Urothelium cell line (cell line): ENCODE measurements around the gene ATG10.
"Not testable (repeated sequence)": the region's sequence is repeated elsewhere in the genome, so short reads cannot be mapped to it uniquely, and the experiment has no call there.

Source experiments
- DNase-seq: peaks from one replicate; pipeline ENCODE4 v3.0.0; 2011; ENCODE audit warnings: low spot score, mixed read lengths
- FAIRE-seq: peaks from 2 replicates; lab custom pipeline; 2011; peaks lifted over from hg19 to GRCh38; lab: Jason Lieb, UNC

ATG10 gene

GRCh38 chr5:82045554-82046275 lies 73.9 kb downstream of the ATG10 start:
- FAIRE-seq (no peak), DNase-seq (no peak)

- DNase-seq (no peak), FAIRE-seq (no peak)
These were observed 74.4 kb downstream of the ATG10 start for GRCh38 chr5:82046276-82046647.

- no peak for FAIRE-seq
- DNase-seq = no peak
These were observed 79.1 kb downstream of the ATG10 start for GRCh38 chr5:82050955-82051354.

GRCh38 chr5:82054004-82054710 lies 82.3 kb downstream of the ATG10 start:
- DNase-seq (no peak), FAIRE-seq (no peak)

GRCh38 chr5:82057051-82057450 lies 85.2 kb downstream of the ATG10 start:
- DNase-seq (no peak), FAIRE-seq (no peak)

- no peak for DNase-seq
- no peak for FAIRE-seq
These were observed 86.9 kb downstream of the ATG10 start for GRCh38 chr5:82058710-82059109.

- no peak for FAIRE-seq
- DNase-seq = no peak
These were observed 95.0 kb downstream of the ATG10 start for GRCh38 chr5:82066791-82067190.

- not testable (repeated sequence) for DNase-seq, FAIRE-seq
These were observed 96.2 kb downstream of the ATG10 start for GRCh38 chr5:82068042-82068441.

- DNase-seq (no peak), FAIRE-seq (no peak)
These were observed 96.9 kb downstream of the ATG10 start for GRCh38 chr5:82068723-82069122.

- FAIRE-seq = no peak
- no peak for DNase-seq
These were observed 100.3 kb downstream of the ATG10 start for GRCh38 chr5:82072138-82072537.

GRCh38 chr5:82073179-82073578 lies 101.4 kb downstream of the ATG10 start:
- DNase-seq (no peak), FAIRE-seq (no peak)

GRCh38 chr5:82074950-82075349 lies 103.1 kb downstream of the ATG10 start:
- FAIRE-seq (no peak), DNase-seq (no peak)

- FAIRE-seq = no peak
These were observed 105.7 kb downstream of the ATG10 start for GRCh38 chr5:82077496-82077895.

GRCh38 chr5:82091617-82092016 lies 119.8 kb downstream of the ATG10 start:
- no peak for FAIRE-seq
- no peak for DNase-seq

More at GRCh38 chr5:82077496-82077895, 105.7 kb downstream of the ATG10 start:
- DNase-seq = no peak

- FAIRE-seq (no peak), DNase-seq (no peak)
These were observed 123.7 kb downstream of the ATG10 start for GRCh38 chr5:82095536-82095935.

- FAIRE-seq (no peak), DNase-seq (no peak)
These were observed 124.4 kb downstream of the ATG10 start for GRCh38 chr5:82096249-82096648.

GRCh38 chr5:82100303-82101077 lies 128.7 kb downstream of the ATG10 start:
- FAIRE-seq (no peak), DNase-seq (no peak)

GRCh38 chr5:82104872-82105271 lies 133.0 kb downstream of the ATG10 start:
- DNase-seq (no peak), FAIRE-seq (no peak)

GRCh38 chr5:82105457-82105856 lies 133.6 kb downstream of the ATG10 start:
- DNase-seq = peak; percentile 4

GRCh38 chr5:82106207-82106606 lies 134.4 kb downstream of the ATG10 start:
- no peak for FAIRE-seq
- DNase-seq = no peak

More at GRCh38 chr5:82105457-82105856, 133.6 kb downstream of the ATG10 start:
- no peak for FAIRE-seq

GRCh38 chr5:82106756-82107155 lies 134.9 kb downstream of the ATG10 start:
- FAIRE-seq (no peak), DNase-seq (no peak)

- DNase-seq (no peak), FAIRE-seq (no peak)
These were observed 135.4 kb downstream of the ATG10 start for GRCh38 chr5:82107267-82107666.
